H9 (cell line): ENCODE measurements around the gene CHST1. TPM values are rescaled to one million over a fixed set of nuclear protein-coding genes. Genes with fewer than 3 reads are reported as not detected.
A peak's percentile ranks its signal among the peaks of the same experiment; 100 is the strongest.

Experiments used
- DNase-seq: peaks from one replicate; pipeline ENCODE4 v3.0.0-alpha.2; 2017
- H2AFZ ChIP-seq: one replicate; pipeline ENCODE4 v1.6.1; 2013; ENCODE audit warnings: mild to moderate bottlenecking, low read length, control low read depth, moderate library complexity
- H2AK5ac ChIP-seq: 2 replicates; pipeline ENCODE4 v1.6.1; 2013; ENCODE audit warnings: low read length, control low read depth, mixed read lengths; ENCODE audit not compliant: insufficient read length
- H2BK120ac ChIP-seq: one replicate; pipeline ENCODE4 v1.6.1; 2013; ENCODE audit warnings: low read depth, mild to moderate bottlenecking, low read length, control low read depth, inconsistent platforms; ENCODE audit not compliant: poor library complexity, severe bottlenecking
- H2BK12ac ChIP-seq: 2 replicates; pipeline ENCODE4 v1.6.1; 2013; ENCODE audit warnings: low read length, control low read depth, mixed read lengths, low read depth; ENCODE audit not compliant: insufficient read length
- H2BK15ac ChIP-seq: 2 replicates; pipeline ENCODE4 v1.6.1; 2013; ENCODE audit warnings: low read depth, low read length, control low read depth
- H2BK20ac ChIP-seq: one replicate; pipeline ENCODE4 v1.6.1; 2013; ENCODE audit warnings: low read depth, mild to moderate bottlenecking, low read length, control low read depth, inconsistent platforms; ENCODE audit not compliant: poor library complexity, severe bottlenecking
- H2BK5ac ChIP-seq: 2 replicates; pipeline ENCODE4 v1.6.1; 2013; ENCODE audit warnings: low read length, control low read depth, mixed read lengths; ENCODE audit not compliant: insufficient read length
- H3K14ac ChIP-seq: 2 replicates; pipeline ENCODE4 v1.6.1; 2013; ENCODE audit warnings: low read length, control low read depth; ENCODE audit not compliant: insufficient read depth
- H3K18ac ChIP-seq: 2 replicates; pipeline ENCODE4 v1.6.1; 2013; ENCODE audit warnings: low read depth, mild to moderate bottlenecking, mixed read lengths, low read length, control low read depth; ENCODE audit not compliant: insufficient read length
- H3K23ac ChIP-seq: 2 replicates; pipeline ENCODE4 v1.6.1; 2013; ENCODE audit warnings: low read length, control low read depth, mixed read lengths, low read depth; ENCODE audit not compliant: insufficient read length
- H3K23me2 ChIP-seq: 2 replicates; pipeline ENCODE4 v1.6.1; 2013; ENCODE audit warnings: low read depth, mild to moderate bottlenecking, mixed read lengths, low read length, control low read depth; ENCODE audit not compliant: insufficient read length, poor library complexity, severe bottlenecking
- H3K27ac ChIP-seq: 2 replicates; pipeline ENCODE4 v1.5.1; 2013; ENCODE audit warnings: low read length, control low read depth, mixed read lengths, low read depth; ENCODE audit not compliant: insufficient read length
- H3K27me3 ChIP-seq: 2 replicates; pipeline ENCODE4 v1.6.1; 2013; ENCODE audit warnings: low read length, control low read depth, inconsistent platforms; ENCODE audit not compliant: insufficient read depth
- H3K4ac ChIP-seq: 2 replicates; pipeline ENCODE4 v1.6.1; 2013; ENCODE audit warnings: low read depth, mild to moderate bottlenecking, control low read depth, inconsistent platforms, low read length, moderate library complexity
- H3K4me1 ChIP-seq: 2 replicates; pipeline ENCODE4 v1.6.1; 2013; ENCODE audit warnings: low read length, control low read depth, inconsistent platforms; ENCODE audit not compliant: insufficient read depth
- H3K4me2 ChIP-seq: 2 replicates; pipeline ENCODE4 v1.6.1; 2013; ENCODE audit warnings: low read length, control low read depth, mixed read lengths; ENCODE audit not compliant: insufficient read length, insufficient read depth
- H3K56ac ChIP-seq: 2 replicates; pipeline ENCODE4 v1.6.1; 2013; ENCODE audit warnings: low read depth, mild to moderate bottlenecking, mixed read lengths, low read length, control low read depth; ENCODE audit not compliant: insufficient read length
- H3K79me1 ChIP-seq: 2 replicates; pipeline ENCODE4 v1.6.1; 2013; ENCODE audit warnings: low read depth, mild to moderate bottlenecking, moderate library complexity, low read length, control low read depth, inconsistent platforms; ENCODE audit not compliant: insufficient read depth, poor library complexity, severe bottlenecking
- H3K79me2 ChIP-seq: 2 replicates; pipeline ENCODE4 v1.6.1; 2013; ENCODE audit warnings: low read length, control low read depth, inconsistent platforms; ENCODE audit not compliant: insufficient read depth
- H3K9ac ChIP-seq: 2 replicates; pipeline ENCODE4 v1.6.1; 2013; ENCODE audit warnings: low read length, control low read depth, mixed read lengths; ENCODE audit not compliant: insufficient read length; ENCODE audit errors: extremely low read depth
- H3K9me3 ChIP-seq: one replicate; pipeline ENCODE4 v1.6.1; 2013; ENCODE audit warnings: low read depth, low read length, inconsistent platforms; ENCODE audit not compliant: control insufficient read depth
- H3T11ph ChIP-seq: one replicate; pipeline ENCODE4 v1.6.1; 2013; ENCODE audit warnings: mild to moderate bottlenecking, low read length, control low read depth, inconsistent platforms
- H4K20me1 ChIP-seq: one replicate; pipeline ENCODE4 v1.6.1; 2013; ENCODE audit not compliant: control insufficient read depth, insufficient read length, insufficient read depth
- H4K5ac ChIP-seq: 2 replicates; pipeline ENCODE4 v1.6.1; 2013; ENCODE audit warnings: low read depth, mild to moderate bottlenecking, mixed read lengths, low read length, control low read depth; ENCODE audit not compliant: insufficient read length
- H4K8ac ChIP-seq: replicated peaks from 2 replicates; pipeline ENCODE4 v1.6.1; 2013; ENCODE audit warnings: low read length, control low read depth, mixed read lengths, low read depth; ENCODE audit not compliant: insufficient read length
- H4K91ac ChIP-seq: 2 replicates; pipeline ENCODE4 v1.6.1; 2013; ENCODE audit warnings: low read depth, mild to moderate bottlenecking, moderate library complexity, mixed read lengths, low read length, control low read depth; ENCODE audit not compliant: insufficient read length
- H3K27ac Mint-ChIP-seq, 3 experiments: 2 replicates in 2 of 3; 3 replicates in 1 of 3; pipeline ENCODE4 v1.8.0; 2020 to 2021; ENCODE audit warnings: mixed read lengths in 3 of 3, mild to moderate bottlenecking in 1 of 3, moderate library complexity in 1 of 3
- H3K27me3 Mint-ChIP-seq: 2 replicates; pipeline ENCODE4 v1.8.0; 2021; ENCODE audit warnings: low read depth, mild to moderate bottlenecking, moderate library complexity, mixed read lengths
- H3K36me3 Mint-ChIP-seq, 3 experiments: 2 replicates in 2 of 3; 3 replicates in 1 of 3; pipeline ENCODE4 v1.8.0; 2020 to 2021; ENCODE audit warnings: low read depth in 3 of 3, mixed read lengths in 3 of 3; ENCODE audit not compliant: insufficient read depth in 1 of 3
- H3K4me1 Mint-ChIP-seq, 2 experiments: 2 replicates each; pipeline ENCODE4 v1.8.0; 2020; ENCODE audit warnings: mixed read lengths in 2 of 2
- H3K4me3 Mint-ChIP-seq, 2 experiments: 2 replicates in 1 of 2; 3 replicates in 1 of 2; pipeline ENCODE4 v1.8.0; 2020 to 2021; ENCODE audit warnings: mild to moderate bottlenecking in 2 of 2, mixed read lengths in 2 of 2, moderate library complexity in 1 of 2
- H3K9me3 Mint-ChIP-seq, 2 experiments: 2 replicates in 1 of 2; 3 replicates in 1 of 2; pipeline ENCODE4 v1.8.0; 2020; ENCODE audit warnings: mild to moderate bottlenecking in 2 of 2, mixed read lengths in 2 of 2, moderate library complexity in 1 of 2
- total RNA-seq: library from RNA; stranded (reverse); gene quantifications from 2 replicates; pipeline ENCODE4 v1.2.1, GENCODE V29; 2021
- TF ChIP-seq, protein P1 (sequence below): fragments of 200-600 bp; sonication (generic); conservative IDR thresholded peaks from 3 replicates; pipeline ENCODE4 v1.8.0; 2021; ENCODE audit warnings: antibody characterized with exemption, mild to moderate bottlenecking

The CHST1 gene
- total RNA-seq, 1 experiment from 2014 or later, result 0.57 TPM

GRCh38 chr11:45618897-45619296 lies 46.5 kb downstream of the CHST1 start:
- no peak overlapping the region for H4K91ac ChIP-seq
- peaks cover 12 to 15% of the 10 kb centered on the region in 2 experiments for H3K4me1 Mint-ChIP-seq
- no peaks in the 10 kb centered on the region for H3K9me3 ChIP-seq
- no peaks in the 10 kb centered on the region for H3K27me3 ChIP-seq
- H3K18ac ChIP-seq, result no peak overlapping the region
- H3K79me2 ChIP-seq, result no peaks in the 10 kb centered on the region
- H3K4me1 ChIP-seq, result no peaks in the 10 kb centered on the region
- no peak for DNase-seq
- TF ChIP-seq, protein P1, sequence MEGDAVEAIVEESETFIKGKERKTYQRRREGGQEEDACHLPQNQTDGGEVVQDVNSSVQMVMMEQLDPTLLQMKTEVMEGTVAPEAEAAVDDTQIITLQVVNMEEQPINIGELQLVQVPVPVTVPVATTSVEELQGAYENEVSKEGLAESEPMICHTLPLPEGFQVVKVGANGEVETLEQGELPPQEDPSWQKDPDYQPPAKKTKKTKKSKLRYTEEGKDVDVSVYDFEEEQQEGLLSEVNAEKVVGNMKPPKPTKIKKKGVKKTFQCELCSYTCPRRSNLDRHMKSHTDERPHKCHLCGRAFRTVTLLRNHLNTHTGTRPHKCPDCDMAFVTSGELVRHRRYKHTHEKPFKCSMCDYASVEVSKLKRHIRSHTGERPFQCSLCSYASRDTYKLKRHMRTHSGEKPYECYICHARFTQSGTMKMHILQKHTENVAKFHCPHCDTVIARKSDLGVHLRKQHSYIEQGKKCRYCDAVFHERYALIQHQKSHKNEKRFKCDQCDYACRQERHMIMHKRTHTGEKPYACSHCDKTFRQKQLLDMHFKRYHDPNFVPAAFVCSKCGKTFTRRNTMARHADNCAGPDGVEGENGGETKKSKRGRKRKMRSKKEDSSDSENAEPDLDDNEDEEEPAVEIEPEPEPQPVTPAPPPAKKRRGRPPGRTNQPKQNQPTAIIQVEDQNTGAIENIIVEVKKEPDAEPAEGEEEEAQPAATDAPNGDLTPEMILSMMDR, result no peak
- H2BK12ac ChIP-seq, result no peak overlapping the region
- no peak overlapping the region for H3K4me2 ChIP-seq
- no peak overlapping the region for H3K56ac ChIP-seq
- peaks cover 0 to 2% (median 2%) of the 10 kb centered on the region in 3 experiments; a peak in 2 of 7 replicates for H3K36me3 Mint-ChIP-seq
- H3K23me2 ChIP-seq, result no peaks in the 10 kb centered on the region
- H3K27ac Mint-ChIP-seq, result peak overlapping the region in 2 of 3 experiments; percentile 36 to 64; a peak in 1 of 7 replicates
- no peak overlapping the region for H2AK5ac ChIP-seq
- H2AFZ ChIP-seq, result no peak overlapping the region
- no peak overlapping the region for H4K8ac ChIP-seq
- H3K27me3 Mint-ChIP-seq, result no peaks in the 10 kb centered on the region; the same call in none of the 2 replicates
- H4K20me1 ChIP-seq, result no peaks in the 10 kb centered on the region
- no peak overlapping the region for H2BK15ac ChIP-seq
- no peak overlapping the region for H3K4ac ChIP-seq
- no peak overlapping the region for H3K14ac ChIP-seq
- no peak overlapping the region for H2BK5ac ChIP-seq
- H3T11ph ChIP-seq, result no peak overlapping the region
- peaks cover 2 to 9% of the 10 kb centered on the region in 2 experiments; a peak in 3 of 5 replicates for H3K9me3 Mint-ChIP-seq
- H2BK20ac ChIP-seq, result no peak overlapping the region
- H3K23ac ChIP-seq, result no peak overlapping the region
- no peaks in the 10 kb centered on the region for H3K79me1 ChIP-seq
- H4K5ac ChIP-seq, result no peak overlapping the region
- no peak overlapping the region for H3K9ac ChIP-seq
- H3K4me3 Mint-ChIP-seq, result no peak overlapping the region
- no peak overlapping the region for H2BK120ac ChIP-seq
- no peak overlapping the region for H3K27ac ChIP-seq
